Mesenchymal stem cell (in vitro differentiated cells and primary cell): ENCODE measurements around the gene SDC1.
A peak's percentile ranks its signal among the peaks of the same experiment; 100 is the strongest.

Experiments
- DNase-seq: peaks from one replicate; pipeline ENCODE4 v3.0.0-alpha.2; 2013
- H2AFZ ChIP-seq: one replicate; pipeline ENCODE4 v1.6.1; 2013; ENCODE audit warnings: low read depth, mild to moderate bottlenecking, control low read depth, inconsistent platforms, low read length, moderate library complexity
- H2AK5ac ChIP-seq: 2 replicates; pipeline ENCODE4 v1.6.1; 2013; ENCODE audit warnings: low read length, moderate library complexity, mild to moderate bottlenecking, inconsistent platforms; ENCODE audit not compliant: severe bottlenecking
- H2BK120ac ChIP-seq: one replicate; pipeline ENCODE4 v1.6.1; 2013; ENCODE audit warnings: low read depth, mild to moderate bottlenecking, inconsistent platforms, low read length, moderate library complexity
- H2BK12ac ChIP-seq, 2 experiments: one replicate each; pipeline ENCODE4 v1.6.1; 2013; ENCODE audit warnings: inconsistent platforms in 2 of 2, low read length in 2 of 2, mild to moderate bottlenecking in 2 of 2, moderate library complexity in 2 of 2, control low read depth in 1 of 2
- H2BK15ac ChIP-seq: one replicate; pipeline ENCODE4 v1.6.1; 2013; ENCODE audit warnings: mild to moderate bottlenecking, low read depth, inconsistent platforms; ENCODE audit not compliant: poor library complexity, severe bottlenecking
- H2BK5ac ChIP-seq: 2 replicates; pipeline ENCODE4 v1.6.1; 2013; ENCODE audit warnings: low read depth, mild to moderate bottlenecking, low read length, control low read depth, inconsistent platforms; ENCODE audit not compliant: poor library complexity, severe bottlenecking
- H3K14ac ChIP-seq, 2 experiments: one replicate each; pipeline ENCODE4 v1.6.1; 2013; ENCODE audit warnings: inconsistent platforms in 2 of 2, low read length in 2 of 2, control low read depth in 1 of 2, mild to moderate bottlenecking in 1 of 2, moderate library complexity in 1 of 2
- H3K18ac ChIP-seq, 2 experiments: one replicate each; pipeline ENCODE4 v1.6.1; 2013; ENCODE audit warnings: inconsistent platforms in 2 of 2, low read length in 2 of 2, control low read depth in 1 of 2, low read depth in 1 of 2, mild to moderate bottlenecking in 1 of 2
- H3K23ac ChIP-seq, 2 experiments: one replicate each; pipeline ENCODE4 v1.6.1; 2013; ENCODE audit warnings: inconsistent platforms in 2 of 2, low read length in 2 of 2, mild to moderate bottlenecking in 2 of 2, moderate library complexity in 2 of 2, control low read depth in 1 of 2
- H3K27ac ChIP-seq: 2 replicates; pipeline ENCODE4 v1.5.1; 2013; ENCODE audit warnings: mild to moderate bottlenecking, moderate library complexity, low read length, control low read depth, inconsistent platforms; ENCODE audit not compliant: poor library complexity, severe bottlenecking
- H3K27me3 ChIP-seq, 2 experiments: 2 replicates each; pipeline versions ENCODE4 v1.6.1 to v1.7.0; 2013; ENCODE audit warnings: low read length in 2 of 2, mild to moderate bottlenecking in 2 of 2, moderate library complexity in 2 of 2, control low read depth in 1 of 2, inconsistent platforms in 1 of 2; ENCODE audit not compliant: control insufficient read depth in 1 of 2, insufficient read depth in 1 of 2
- H3K36me3 ChIP-seq, 2 experiments: 2 replicates each; pipeline versions ENCODE4 v1.6.1 to v1.7.0; 2013; ENCODE audit warnings: low read length in 2 of 2, control low read depth in 1 of 2, inconsistent platforms in 1 of 2, low read depth in 1 of 2, mild to moderate bottlenecking in 1 of 2; ENCODE audit not compliant: insufficient read depth in 2 of 2, control insufficient read depth in 1 of 2
- H3K4ac ChIP-seq, 2 experiments: one replicate each; pipeline ENCODE4 v1.6.1; 2013; ENCODE audit warnings: inconsistent platforms in 2 of 2, low read length in 2 of 2, mild to moderate bottlenecking in 2 of 2, moderate library complexity in 2 of 2, control low read depth in 1 of 2, low read depth in 1 of 2
- H3K4me1 ChIP-seq: 2 replicates; pipeline ENCODE4 v1.6.1; 2013; ENCODE audit warnings: low read depth, low read length, control low read depth; ENCODE audit not compliant: control insufficient read depth, insufficient read depth
- H3K4me2 ChIP-seq: 2 replicates; pipeline ENCODE4 v1.6.1; 2013; ENCODE audit warnings: low read length, mild to moderate bottlenecking, inconsistent platforms; ENCODE audit not compliant: poor library complexity, severe bottlenecking
- H3K4me3 ChIP-seq, 2 experiments: 2 replicates each; pipeline versions ENCODE4 v1.5.1 to v1.7.0; 2013; ENCODE audit warnings: low read length in 2 of 2, mild to moderate bottlenecking in 2 of 2, control low read depth in 1 of 2, low read depth in 1 of 2; ENCODE audit not compliant: insufficient read depth in 1 of 2
- H3K79me1 ChIP-seq: replicated peaks from 2 replicates; pipeline ENCODE4 v1.6.1; 2013; ENCODE audit warnings: mild to moderate bottlenecking, control low read depth, low read length, inconsistent platforms; ENCODE audit not compliant: poor library complexity, severe bottlenecking
- H3K9ac ChIP-seq: 2 replicates; pipeline ENCODE4 v1.7.0; 2013; ENCODE audit warnings: mild to moderate bottlenecking, low read length, moderate library complexity
- H3K9me3 ChIP-seq: 2 replicates; pipeline ENCODE4 v1.7.0; 2013; ENCODE audit warnings: mild to moderate bottlenecking, low read length; ENCODE audit not compliant: control insufficient read depth
- H4K8ac ChIP-seq: one replicate; pipeline ENCODE4 v1.6.1; 2013; ENCODE audit warnings: inconsistent platforms, mild to moderate bottlenecking, low read length, moderate library complexity
- H4K91ac ChIP-seq: one replicate; pipeline ENCODE4 v1.6.1; 2013; ENCODE audit warnings: mild to moderate bottlenecking, low read length, inconsistent platforms
- WGBS: methylation state at CpG from one replicate; pipeline ENCODE4 v1.1.7; 2013; ENCODE audit warnings: mixed read lengths; 5-methylcytosine and 5-hydroxymethylcytosine counted together

The SDC1 gene

GRCh38 chr2:20171445-20171977 is 53.4 kb downstream of the SDC1 start:
- 95% methylated on average over 3 of the region's 3 CpGs for WGBS
- H4K8ac ChIP-seq, result no peak overlapping the region

GRCh38 chr2:20170704-20171250 is 54.2 kb downstream of the SDC1 start:
- Histone ChIP-seq H3K27me3 (no peaks in the 10 kb centered on the region), H2BK15ac (no peak overlapping the region), H2AK5ac (peak overlapping the region; percentile 12), H3K18ac (no peak overlapping the region), H3K23ac (no peak overlapping the region), H3K36me3 (no peaks in the 10 kb centered on the region), H3K4me3 (no peak overlapping the region), H3K4ac (no peak overlapping the region), H2BK120ac (no peak overlapping the region), H2AFZ (no peak overlapping the region), H3K79me1 (no peaks in the 10 kb centered on the region), H3K4me1 (peaks cover 35% of the 10 kb centered on the region), H2BK12ac (no peak overlapping the region), H2BK5ac (no peak overlapping the region), H4K91ac (no peak overlapping the region), H3K4me2 (no peak overlapping the region), H3K9me3 (no peaks in the 10 kb centered on the region), H3K27ac (no peak overlapping the region), H3K14ac (no peak overlapping the region), H3K9ac (no peak overlapping the region), H4K8ac (no peak overlapping the region)
- 89% methylated on average over 10 of the region's 14 CpGs for WGBS
- no peak for DNase-seq

More at GRCh38 chr2:20171445-20171977, 53.4 kb downstream of the SDC1 start:
- Histone ChIP-seq H3K27ac (no peak overlapping the region), H2AK5ac (no peak overlapping the region), H3K18ac (no peak overlapping the region), H3K4ac (no peak overlapping the region), H2BK5ac (no peak overlapping the region), H3K4me1 (peaks cover 28% of the 10 kb centered on the region), H3K9me3 (no peaks in the 10 kb centered on the region), H3K23ac (no peak overlapping the region), H3K27me3 (no peaks in the 10 kb centered on the region), H4K91ac (no peak overlapping the region), H2BK15ac (no peak overlapping the region), H3K36me3 (no peaks in the 10 kb centered on the region), H2BK12ac (no peak overlapping the region), H3K14ac (peak overlapping the region in 1 of 2 experiments; percentile 45), H2BK120ac (no peak overlapping the region), H3K79me1 (no peaks in the 10 kb centered on the region), H3K9ac (no peak overlapping the region), H3K4me3 (no peak overlapping the region), H2AFZ (no peak overlapping the region), H3K4me2 (no peak overlapping the region)
- DNase-seq, result no peak

- H4K91ac ChIP-seq, result no peak overlapping the region
- H2BK12ac ChIP-seq, result no peak overlapping the region
- H3K9me3 ChIP-seq, result no peaks in the 10 kb centered on the region
- H3K4ac ChIP-seq, result no peak overlapping the region
- H3K36me3 ChIP-seq, result no peaks in the 10 kb centered on the region
- WGBS, result 84% methylated on average over 16 of the region's 16 CpGs
- H3K14ac ChIP-seq, result no peak overlapping the region
- no peak overlapping the region for H3K9ac ChIP-seq
- H3K18ac ChIP-seq, result no peak overlapping the region
- no peak overlapping the region for H2AFZ ChIP-seq
- no peak overlapping the region for H2BK120ac ChIP-seq
- H3K79me1 ChIP-seq, result no peaks in the 10 kb centered on the region
- no peak overlapping the region for H3K27ac ChIP-seq
- H3K23ac ChIP-seq, result no peak overlapping the region
- no peak overlapping the region for H3K4me2 ChIP-seq
- no peaks in the 10 kb centered on the region for H3K27me3 ChIP-seq
- peaks cover 39% of the 10 kb centered on the region for H3K4me1 ChIP-seq
- H4K8ac ChIP-seq, result no peak overlapping the region
- H2BK5ac ChIP-seq, result no peak overlapping the region
- H2AK5ac ChIP-seq, result no peak overlapping the region
- H2BK15ac ChIP-seq, result no peak overlapping the region
- H3K4me3 ChIP-seq, result no peak overlapping the region
- DNase-seq, result no peak
Measured at GRCh38 chr2:20169796-20170703, 54.9 kb downstream of the SDC1 start.
